GM12873 (cell line): ENCODE measurements around the gene MYO1A.

Experiments
- CTCF ChIP-seq: IDR thresholded peaks from 2 replicates; pipeline ENCODE4 v1.5.1; 2012; ENCODE audit warnings: low read depth, mild to moderate bottlenecking, moderate library complexity, low read length, control low read depth; ENCODE audit not compliant: insufficient read depth; ENCODE audit errors: missing control alignments

Gene MYO1A

GRCh38 chr12:57063991-57064685 lies 14.2 kb upstream of the MYO1A start:
- no peak for TF ChIP-seq CTCF

GRCh38 chr12:57058454-57058853 lies 8.5 kb upstream of the MYO1A start:
- no peak for TF ChIP-seq CTCF

- TF ChIP-seq CTCF: no peak
These were observed 7.3 kb upstream of the MYO1A start for GRCh38 chr12:57057067-57057751.

- TF ChIP-seq CTCF: no peak
These were observed 5.9 kb upstream of the MYO1A start for GRCh38 chr12:57055824-57056223.

- TF ChIP-seq CTCF: no peak
These were observed 1.1 kb upstream of the MYO1A start for GRCh38 chr12:57051011-57051410.

GRCh38 chr12:57049119-57049446 lies 846 bp downstream of the MYO1A start:
- no peak for TF ChIP-seq CTCF

- TF ChIP-seq CTCF: peak; percentile 16
These were observed 1.4 kb downstream of the MYO1A start for GRCh38 chr12:57048423-57049118.
